Measurements from ENCODE around the gene SIVA1.

Gene SIVA1

DNA sequence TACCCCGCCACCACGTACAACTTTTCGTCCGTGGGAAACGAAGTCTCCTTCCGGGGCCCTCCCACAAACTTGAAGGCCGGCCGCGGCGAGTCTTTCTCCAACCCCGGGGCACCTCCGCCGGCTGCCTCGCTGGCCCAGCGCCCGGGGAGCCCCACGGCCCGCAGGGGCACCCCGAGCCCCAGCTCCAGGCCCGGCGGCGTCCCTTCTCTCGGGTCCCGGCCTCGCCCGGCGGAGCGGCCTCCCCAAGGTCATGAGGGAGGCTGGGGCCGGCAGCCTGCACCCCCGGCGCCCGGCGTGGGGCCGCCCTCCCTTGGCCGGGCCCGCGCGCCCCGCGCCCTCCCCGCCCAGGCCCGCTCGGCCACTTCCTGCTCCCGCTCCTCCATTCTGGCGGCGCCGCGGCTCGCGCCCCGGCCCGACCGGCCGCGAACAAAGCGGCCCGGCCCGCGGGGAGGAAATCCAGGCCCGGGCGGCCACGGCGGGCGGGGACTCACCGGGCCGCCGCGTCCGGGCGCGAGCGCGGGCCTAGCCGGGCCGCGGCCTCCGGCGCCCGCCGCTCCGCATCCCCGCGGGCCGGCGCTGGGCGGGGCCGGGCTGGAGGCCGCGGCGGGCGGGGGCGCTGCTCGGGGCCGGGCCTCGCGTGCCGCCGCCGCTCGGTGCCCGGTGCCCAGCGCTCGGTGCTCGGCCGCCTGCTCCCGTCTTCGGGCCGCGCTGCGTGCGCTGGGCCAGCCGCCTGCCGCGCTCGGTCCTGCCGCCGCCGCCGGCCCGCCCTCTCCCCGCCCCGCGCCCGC is 42.2 kb downstream of the SIVA1 start, which contains the start of gene AKT1:
TSS of gene AKT1 (minus strand) at position 756 of the 788 bp plus-strand sequence. CDS start 3,105 bp downstream, outside the sequence.
- peak within 1 kb of the TSS; percentile 80 to 88 for H3K4me3 ChIP-seq (ENCODE audit: low read depth in 1 of 2, low read length in 1 of 2)
- no peaks in the 10 kb centered on the region for H3K9me3 ChIP-seq
- H3K27me3 ChIP-seq = peaks cover 44% of the 10 kb centered on the region
- peaks cover 20 to 30% of the 10 kb centered on the region in 2 experiments for H3K4me1 ChIP-seq (ENCODE audit: control insufficient read depth in 1 of 2, insufficient read depth in 1 of 2, low read depth in 1 of 2, low read length in 1 of 2)
- TF ChIP-seq, protein P1, sequence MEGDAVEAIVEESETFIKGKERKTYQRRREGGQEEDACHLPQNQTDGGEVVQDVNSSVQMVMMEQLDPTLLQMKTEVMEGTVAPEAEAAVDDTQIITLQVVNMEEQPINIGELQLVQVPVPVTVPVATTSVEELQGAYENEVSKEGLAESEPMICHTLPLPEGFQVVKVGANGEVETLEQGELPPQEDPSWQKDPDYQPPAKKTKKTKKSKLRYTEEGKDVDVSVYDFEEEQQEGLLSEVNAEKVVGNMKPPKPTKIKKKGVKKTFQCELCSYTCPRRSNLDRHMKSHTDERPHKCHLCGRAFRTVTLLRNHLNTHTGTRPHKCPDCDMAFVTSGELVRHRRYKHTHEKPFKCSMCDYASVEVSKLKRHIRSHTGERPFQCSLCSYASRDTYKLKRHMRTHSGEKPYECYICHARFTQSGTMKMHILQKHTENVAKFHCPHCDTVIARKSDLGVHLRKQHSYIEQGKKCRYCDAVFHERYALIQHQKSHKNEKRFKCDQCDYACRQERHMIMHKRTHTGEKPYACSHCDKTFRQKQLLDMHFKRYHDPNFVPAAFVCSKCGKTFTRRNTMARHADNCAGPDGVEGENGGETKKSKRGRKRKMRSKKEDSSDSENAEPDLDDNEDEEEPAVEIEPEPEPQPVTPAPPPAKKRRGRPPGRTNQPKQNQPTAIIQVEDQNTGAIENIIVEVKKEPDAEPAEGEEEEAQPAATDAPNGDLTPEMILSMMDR (IDR thresholded peaks at IDR 0.05) = no peak
- H3K27ac ChIP-seq = peak within 1 kb of the TSS; percentile 81
- H3K36me3 ChIP-seq = peaks cover 24% of the 10 kb centered on the region

DNA sequence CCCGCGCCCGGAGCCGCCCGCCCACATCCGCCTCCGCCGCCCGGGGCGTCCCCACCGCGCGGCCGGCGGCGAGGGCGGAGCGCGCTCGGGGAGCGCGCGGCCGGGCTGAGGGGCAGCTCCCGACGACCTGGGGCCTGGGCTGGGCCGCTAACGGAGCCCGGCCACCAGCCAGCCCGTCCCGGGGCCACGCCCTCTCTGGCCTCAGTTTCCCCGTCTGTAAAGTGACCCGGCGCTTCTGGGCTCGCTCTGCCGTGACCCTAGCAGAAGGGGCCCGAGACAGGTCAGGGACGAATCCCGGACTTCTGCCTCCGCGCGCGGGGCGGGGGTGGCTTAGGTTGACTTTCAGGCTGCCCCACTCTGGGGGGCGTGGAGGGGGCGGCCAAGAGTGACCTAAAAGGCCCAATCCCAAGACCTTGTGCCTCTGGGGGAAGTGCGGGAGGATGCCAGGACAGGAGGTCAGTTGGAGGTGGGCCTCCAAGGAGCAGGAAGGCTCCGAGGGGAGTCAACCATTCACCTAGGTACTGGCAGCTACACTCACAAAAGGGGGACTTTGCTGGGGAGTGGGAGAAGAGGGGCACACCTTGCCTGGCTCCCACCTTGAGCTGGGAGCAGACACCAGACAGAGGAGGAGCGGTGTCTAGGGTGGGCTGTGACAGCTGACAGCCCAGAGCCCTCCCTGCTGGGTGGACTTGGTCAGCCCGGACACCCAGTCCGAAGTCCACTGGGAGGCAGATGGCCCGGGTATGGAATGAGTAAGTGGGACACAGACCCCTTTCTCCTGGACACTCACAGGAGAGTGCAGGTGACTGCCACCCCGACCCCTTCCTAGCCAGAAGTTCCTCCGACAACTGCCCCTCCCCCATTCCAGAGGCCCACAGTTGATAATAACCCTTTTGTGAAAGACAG is 43.1 kb downstream of the SIVA1 start:
- H3K27ac ChIP-seq = peak overlapping the region; percentile 61
- H3K9me3 ChIP-seq = no peaks in the 10 kb centered on the region
- H3K36me3 ChIP-seq = peaks cover 15% of the 10 kb centered on the region
- peak overlapping the region; percentile 56 to 66 for H3K4me3 ChIP-seq (ENCODE audit: low read depth in 1 of 2, low read length in 1 of 2)
- H3K27me3 ChIP-seq = peaks cover 50% of the 10 kb centered on the region
- TF ChIP-seq, protein P1 (IDR thresholded peaks at IDR 0.05) = no peak
- peaks cover 23 to 33% of the 10 kb centered on the region in 2 experiments for H3K4me1 ChIP-seq (ENCODE audit: control insufficient read depth in 1 of 2, insufficient read depth in 1 of 2, low read depth in 1 of 2, low read length in 1 of 2)

DNA sequence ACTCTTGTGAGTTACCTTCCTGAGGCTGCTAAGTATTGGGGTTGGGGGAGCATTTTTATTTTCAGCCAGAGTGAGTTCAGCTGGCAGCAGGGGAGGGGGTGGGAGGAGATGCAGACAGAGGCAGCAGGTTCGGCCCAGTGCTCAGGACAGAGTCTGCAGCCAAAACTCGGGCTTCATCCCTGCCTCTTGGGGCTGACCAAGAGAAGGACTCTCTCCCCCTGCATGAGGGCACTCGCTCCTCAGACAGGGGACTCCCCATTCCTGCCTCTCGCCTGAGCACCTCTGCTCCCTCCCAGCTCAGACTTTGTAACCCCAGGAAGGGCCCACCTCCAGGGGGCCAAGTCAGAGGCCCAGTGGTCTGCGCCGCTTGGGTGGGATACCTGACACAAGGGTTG is 43.7 kb downstream of the SIVA1 start:
- H3K4me1 ChIP-seq (ENCODE audit: control insufficient read depth in 1 of 2, insufficient read depth in 1 of 2, low read depth in 1 of 2, low read length in 1 of 2) = peaks cover 30 to 40% of the 10 kb centered on the region in 2 experiments

DNA sequence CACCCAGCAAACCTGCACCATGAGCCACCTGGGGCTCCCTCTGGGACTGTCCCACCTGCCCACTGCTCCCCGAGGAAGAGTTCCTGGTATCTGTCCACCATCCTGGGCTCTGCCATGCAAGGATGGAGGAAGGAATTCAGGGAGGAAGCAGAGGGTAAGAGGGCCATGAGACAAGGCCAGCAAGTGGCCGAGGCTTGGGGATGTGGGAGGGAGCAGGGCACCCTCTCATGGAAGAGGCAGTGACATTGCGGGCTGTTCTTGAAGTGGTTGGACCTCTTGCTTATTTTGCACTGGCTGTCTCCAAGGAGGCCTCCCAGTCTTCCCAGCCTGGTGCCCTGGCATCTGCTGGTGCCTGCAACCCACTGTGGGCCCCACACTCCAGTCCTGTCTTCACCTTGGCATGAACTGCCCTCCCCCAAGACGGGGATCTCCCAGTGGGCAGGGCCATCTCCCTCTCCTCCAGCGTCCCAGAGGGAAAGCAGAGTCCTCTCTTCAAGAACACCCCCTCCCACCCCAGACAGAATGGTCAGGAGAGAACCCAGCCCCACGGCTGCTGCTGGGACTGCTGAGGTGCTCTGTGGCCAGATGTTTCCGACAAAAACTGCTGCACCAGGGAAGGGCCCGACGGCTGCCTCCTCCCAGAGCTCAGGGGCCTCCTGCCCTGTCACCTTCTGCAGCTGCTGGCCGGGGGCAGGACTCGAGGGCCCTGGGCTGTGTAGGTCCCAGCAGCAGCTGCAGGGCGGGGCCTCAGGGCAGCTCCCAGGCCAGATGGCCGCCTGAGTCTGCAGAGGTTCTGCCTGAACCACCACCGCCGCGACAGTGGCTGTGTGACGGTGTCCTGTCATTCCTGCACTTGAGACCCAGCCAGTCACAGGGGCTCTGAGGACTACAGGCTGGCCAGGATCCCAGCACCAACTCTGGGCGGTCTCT is 44.4 kb downstream of the SIVA1 start:
- Histone ChIP-seq H3K9me3 (no peaks in the 10 kb centered on the region), H3K27me3 (peaks cover 63% of the 10 kb centered on the region), H3K36me3 (peaks cover 2% of the 10 kb centered on the region), H3K4me3 (ENCODE audit: low read depth in 1 of 2, low read length in 1 of 2) (no peak overlapping the region), H3K4me1 (ENCODE audit: control insufficient read depth in 1 of 2, insufficient read depth in 1 of 2, low read depth in 1 of 2, low read length in 1 of 2) (peaks cover 32 to 46% of the 10 kb centered on the region in 2 experiments), H3K27ac (no peak overlapping the region)
- TF ChIP-seq, protein P1 (IDR thresholded peaks at IDR 0.05) = no peak

More for the DNA sequence above, 43.7 kb downstream of the SIVA1 start:
- no peak overlapping the region for H3K4me3 ChIP-seq (ENCODE audit: low read depth in 1 of 2, low read length in 1 of 2)
- no peak overlapping the region for H3K27ac ChIP-seq
- peaks cover 56% of the 10 kb centered on the region for H3K27me3 ChIP-seq
- peaks cover 9% of the 10 kb centered on the region for H3K36me3 ChIP-seq
- no peaks in the 10 kb centered on the region for H3K9me3 ChIP-seq
- TF ChIP-seq, protein P1 (IDR thresholded peaks at IDR 0.05) = no peak

Measured in neutrophil (primary cell).